ENCODE data around the gene UBALD2. TPM values are rescaled to one million over a fixed set of nuclear protein-coding genes. Genes with fewer than 3 reads are reported as not detected.

UBALD2 gene
- total and polyA plus RNA-seq, 2 of the 8 experiments (the other 6 are each of a cell fraction or from before 2014, with no cell fraction given) = 17.8 to 22.6 TPM

- no peaks in the 10 kb centered on the region for H3K9me3 ChIP-seq (ENCODE audit: insufficient read depth in 2 of 2, low read depth in 1 of 2, low read length in 1 of 2)
- no peak overlapping the region for H3K23ac ChIP-seq (ENCODE audit: insufficient read length)
- no peak overlapping the region for H3K27ac ChIP-seq (ENCODE audit: low read depth, low read length)
- no peak overlapping the region for H3K56ac ChIP-seq (replicated peaks; ENCODE audit: insufficient read length, low read depth, low read length)
- CTCF ChIA-PET (ENCODE audit: partially characterized antibody) = interaction anchor here (0.7 to 1.3 kb wide), 3 partner anchors 19 to 44 kb away, joined by 3 read pairs; no protein-coding TSS in a partner anchor
- no peak overlapping the region for H3K4me3 ChIP-seq (ENCODE audit: extremely low read depth in 1 of 4, insufficient read depth in 2 of 4, low read depth in 3 of 4, low read length in 4 of 4)
- H2BK12ac ChIP-seq (ENCODE audit: low read depth, low read length) = no peak overlapping the region
- FAIRE-seq (no peak), DNase-seq (ENCODE audit: low read depth in 1 of 2, low spot score in 2 of 2) (no peak)
- H2BK5ac ChIP-seq (ENCODE audit: low read depth, low read length) = no peak overlapping the region
- peaks cover 5 to 24% (median 15%) of the 10 kb centered on the region in 4 experiments for H3K27me3 ChIP-seq (replicated peaks in 1 of 4; ENCODE audit: control insufficient read depth in 3 of 4, extremely low read depth in 1 of 4, insufficient read depth in 3 of 4, low read length in 3 of 4)
- H3K36me3 ChIP-seq (ENCODE audit: control insufficient read depth in 2 of 4, insufficient read depth in 4 of 4, low read length in 3 of 4) = no peaks in the 10 kb centered on the region
- H3K4ac ChIP-seq (replicated peaks; ENCODE audit: insufficient read length, low read depth, low read length) = no peak overlapping the region
- 88% methylated on average over 2 of the region's 2 CpGs; no CpG with 5 or more reads in 1 of the 2 experiments for WGBS, 2 experiments (ENCODE audit: extremely low coverage in 1 of 2, insufficient coverage in 1 of 2, insufficient read length in 1 of 2, insufficient replicate concordance in 2 of 2, low coverage in 1 of 2, low lambda C conversion rate in 2 of 2, missing lambda C conversion rate in 1 of 2)
- H3K4me2 ChIP-seq (ENCODE audit: insufficient read depth in 1 of 2, low read depth in 2 of 2, low read length in 2 of 2) = no peak overlapping the region
- no peak overlapping the region for H4K91ac ChIP-seq (replicated peaks; ENCODE audit: insufficient read length, low read length)
- no peak overlapping the region for H2AFZ ChIP-seq (ENCODE audit: low read length)
- no peak overlapping the region for H2BK20ac ChIP-seq (ENCODE audit: low read length)
- H2BK15ac ChIP-seq (ENCODE audit: low read length) = no peak overlapping the region
- no peak overlapping the region for H4K8ac ChIP-seq (ENCODE audit: extremely low read depth, insufficient read depth, low read length)
- no peak overlapping the region for H3K9ac ChIP-seq (replicated peaks in 1 of 4; ENCODE audit: extremely low read depth in 1 of 4, low read depth in 3 of 4, low read length in 3 of 4)
- H3K14ac ChIP-seq (ENCODE audit: insufficient read length) = no peak overlapping the region
- H2AK5ac ChIP-seq (ENCODE audit: low read depth, low read length) = no peak overlapping the region
- peaks cover 8% of the 10 kb centered on the region for H3K23me2 ChIP-seq (ENCODE audit: low read depth, low read length)
- no peaks in the 10 kb centered on the region for H4K20me1 ChIP-seq (replicated peaks in 1 of 2; ENCODE audit: control insufficient read depth in 1 of 2, insufficient read depth in 2 of 2, low read length in 2 of 2)
- no peak overlapping the region for H2BK120ac ChIP-seq (replicated peaks; ENCODE audit: low read depth, low read length)
- peaks cover 0 to under 1% (median under 1%) of the 10 kb centered on the region in 4 experiments; a peak in 2 of 7 replicates for H3K4me1 ChIP-seq (replicated peaks in 1 of 4; ENCODE audit: control insufficient read depth in 3 of 4, insufficient read depth in 4 of 4, low read length in 3 of 4)
- POLR2A ChIA-PET (ENCODE audit: partially characterized antibody) = interaction anchor here (0.9 kb wide), 1 partner anchor 40 kb away, joined by 3 read pairs; no protein-coding TSS in a partner anchor
- no peaks in the 10 kb centered on the region for H3K79me1 ChIP-seq (ENCODE audit: low read depth, low read length)
- no peak overlapping the region for H4K5ac ChIP-seq (ENCODE audit: insufficient read length, low read depth, low read length)
- H3K18ac ChIP-seq (ENCODE audit: extremely low read depth, low read length) = no peak overlapping the region
- 0 out of 4 replicates have a peak, but pooled peaks cover 0 to 2% of the 10 kb centered on the region in 2 experiments for H3K79me2 ChIP-seq (ENCODE audit: control insufficient read depth in 1 of 2, insufficient read depth in 2 of 2, low read length in 2 of 2)
- TF ChIP-seq TBP (IDR thresholded peaks at IDR 0.05; ENCODE audit: low read depth, low read length) = no peak
- no peak for TF ChIP-seq EGR1 (IDR thresholded peaks at IDR 0.05; ENCODE audit: borderline replicate concordance, low read depth, low read length)
- no peak for TF ChIP-seq KDM4A (IDR thresholded peaks at IDR 0.05; ENCODE audit: low read depth, low read length, severe bottlenecking)
- no peak for TF ChIP-seq SP1 (IDR thresholded peaks at IDR 0.05; ENCODE audit: low read depth, low read length)
- no peak for TF ChIP-seq BRCA1 (IDR thresholded peaks at IDR 0.05; ENCODE audit: low read depth, low read length)
- no peak for TF ChIP-seq CBX5 (IDR thresholded peaks at IDR 0.05; ENCODE audit: low read depth, low read length)
- no peak for TF ChIP-seq GABPA (IDR thresholded peaks at IDR 0.05; ENCODE audit: borderline replicate concordance, insufficient read depth, low read length)
- TF ChIP-seq SIX5 (IDR thresholded peaks at IDR 0.05; ENCODE audit: low read depth, low read length) = no peak
- no peak for TF ChIP-seq RBBP5 (IDR thresholded peaks at IDR 0.05; ENCODE audit: borderline replicate concordance, low read depth, low read length)
- no peak for TF ChIP-seq KDM1A (IDR thresholded peaks at IDR 0.05; ENCODE audit: borderline replicate concordance, low read length)
- no peak for TF ChIP-seq E2F6 (IDR thresholded peaks at IDR 0.05)
Measured at GRCh38 chr17:76235883-76236282, 29.3 kb upstream of the UBALD2 start.

Data from H1 (cell line).